IMR-90 (cell line): ENCODE data around the gene SH3RF3. TPM values are rescaled to one million over a fixed set of nuclear protein-coding genes. Genes with fewer than 3 reads are reported as not detected.

Source experiments
- ATAC-seq: fragments of 200-7000 bp; cut with Tn5 transposase; 2 replicates; pipeline ENCODE4 v1.9.1; 2020; ENCODE audit warnings: low read depth, mild to moderate bottlenecking, moderate library complexity
- BruUV-seq: library from RNA; stranded (reverse); fragments of 400-500 nt; replicated peaks from 2 replicates; lab custom pipeline; 2021; lab: Mats Ljungman, UMichigan
- CTCF ChIA-PET: fragments of 300-600 bp; formaldehyde crosslinking; extraction: SDS; loops from one replicate; lab custom pipeline; 2021; ENCODE audit warnings: antibody characterized with exemption; lab: Yijun Ruan, JAX
- POLR2A ChIA-PET: fragments of 300-600 bp; sonication (Branson Sonifier 250); formaldehyde crosslinking; loops from one replicate; lab custom pipeline; 2022; ENCODE audit warnings: antibody characterized with exemption; ENCODE audit not compliant: unreplicated experiment; lab: Charles Lee
- DNase-seq: peaks from one replicate; pipeline ENCODE4 v3.0.0; 2013
- H2AFZ ChIP-seq: replicated peaks from 2 replicates; pipeline ENCODE3; 2013; ENCODE audit warnings: low read length, mild to moderate bottlenecking; ENCODE audit not compliant: poor library complexity
- H2AK5ac ChIP-seq: 2 replicates; pipeline ENCODE4 v1.6.1; 2013; ENCODE audit warnings: low read depth, low read length, inconsistent platforms
- H2AK9ac ChIP-seq: replicated peaks from 2 replicates; pipeline ENCODE3; 2013; ENCODE audit warnings: mild to moderate bottlenecking, low read depth, low read length, moderate library complexity; ENCODE audit not compliant: poor library complexity
- H2BK120ac ChIP-seq: 2 replicates; pipeline ENCODE4 v1.6.1; 2013; ENCODE audit warnings: low read depth, low read length, inconsistent platforms
- H2BK15ac ChIP-seq: 3 replicates; pipeline ENCODE4 v1.6.1; 2013; ENCODE audit warnings: low read depth, low read length, inconsistent platforms
- H2BK20ac ChIP-seq: 2 replicates; pipeline ENCODE4 v1.6.1; 2013; ENCODE audit warnings: low read depth, mild to moderate bottlenecking, inconsistent platforms, low read length, moderate library complexity
- H2BK5ac ChIP-seq: 2 replicates; pipeline ENCODE4 v1.6.1; 2013; ENCODE audit warnings: mild to moderate bottlenecking, low read depth, low read length, inconsistent platforms; ENCODE audit not compliant: poor library complexity, severe bottlenecking
- H3K14ac ChIP-seq: replicated peaks from 2 replicates; pipeline ENCODE4 v1.6.1; 2013; ENCODE audit warnings: low read depth, low read length, inconsistent platforms
- H3K18ac ChIP-seq: 2 replicates; pipeline ENCODE4 v1.6.1; 2013; ENCODE audit warnings: low read depth, low read length, control low read depth
- H3K23ac ChIP-seq: 2 replicates; pipeline ENCODE4 v1.6.1; 2013; ENCODE audit warnings: low read depth, low read length, inconsistent platforms
- H3K27ac ChIP-seq: 2 replicates; pipeline ENCODE4 v1.5.1; 2013; ENCODE audit warnings: mild to moderate bottlenecking, control low read depth, low read length; ENCODE audit not compliant: insufficient read depth
- H3K27me3 ChIP-seq: 2 replicates; pipeline ENCODE4 v1.6.1; 2013; ENCODE audit warnings: low read length; ENCODE audit not compliant: control insufficient read depth, insufficient read depth
- H3K36me3 ChIP-seq: 2 replicates; pipeline ENCODE4 v1.6.1; 2013; ENCODE audit warnings: low read length, mixed read lengths; ENCODE audit not compliant: control insufficient read depth, insufficient read depth
- H3K4ac ChIP-seq: 2 replicates; pipeline ENCODE4 v1.6.1; 2013; ENCODE audit warnings: low read depth, low read length, inconsistent platforms
- H3K4me1 ChIP-seq: 2 replicates; pipeline ENCODE4 v1.6.1; 2013; ENCODE audit warnings: low read length, mixed read lengths; ENCODE audit not compliant: control insufficient read depth, insufficient read depth
- H3K4me2 ChIP-seq: 2 replicates; pipeline ENCODE4 v1.6.1; 2013; ENCODE audit warnings: low read depth, mild to moderate bottlenecking, control low read depth, low read length, moderate library complexity
- H3K4me3 ChIP-seq: 2 replicates; pipeline ENCODE4 v1.5.1; 2013; ENCODE audit warnings: low read depth, mild to moderate bottlenecking, control low read depth, low read length, moderate library complexity; ENCODE audit not compliant: insufficient read depth
- H3K56ac ChIP-seq: 2 replicates; pipeline ENCODE4 v1.6.1; 2013; ENCODE audit warnings: low read length, inconsistent platforms; ENCODE audit not compliant: insufficient read depth; ENCODE audit errors: extremely low read depth
- H3K79me1 ChIP-seq, 2 experiments: 2 replicates each; pipeline ENCODE4 v1.6.1; 2013; ENCODE audit warnings: low read length in 2 of 2, inconsistent platforms in 1 of 2, low read depth in 1 of 2
- H3K9ac ChIP-seq: 2 replicates; pipeline ENCODE4 v1.6.1; 2013; ENCODE audit warnings: low read depth, low read length, control low read depth
- H3K9me1 ChIP-seq: 2 replicates; pipeline ENCODE4 v1.6.1; 2013; ENCODE audit warnings: low read length, inconsistent platforms; ENCODE audit not compliant: insufficient read depth
- H3K9me3 ChIP-seq: 2 replicates; pipeline ENCODE4 v1.6.1; 2013; ENCODE audit warnings: low read length; ENCODE audit not compliant: control insufficient read depth, insufficient read depth
- H4K20me1 ChIP-seq: 2 replicates; pipeline ENCODE4 v1.6.1; 2013; ENCODE audit warnings: low read length, inconsistent platforms; ENCODE audit not compliant: insufficient read depth
- H4K5ac ChIP-seq: 2 replicates; pipeline ENCODE4 v1.6.1; 2013; ENCODE audit warnings: mild to moderate bottlenecking, low read depth, low read length, control low read depth
- H4K8ac ChIP-seq, 2 experiments: 2 replicates each; pipeline ENCODE4 v1.6.1; 2013; ENCODE audit warnings: low read depth in 2 of 2, low read length in 2 of 2, control low read depth in 1 of 2, inconsistent platforms in 1 of 2
- H4K91ac ChIP-seq: 2 replicates; pipeline ENCODE4 v1.6.1; 2013; ENCODE audit warnings: low read depth, low read length, inconsistent platforms; ENCODE audit not compliant: insufficient read depth
- MAZ ChIP-seq: IDR thresholded peaks from 2 replicates; pipeline ENCODE4 v1.6.1; 2012; ENCODE audit warnings: low read depth, mild to moderate bottlenecking, low read length, improper control_type of control experiment, moderate library complexity, borderline replicate concordance
- SMC3 ChIP-seq: fragments of 150-350 bp; IDR thresholded peaks from 2 replicates; pipeline ENCODE4 v1.6.1; 2016; ENCODE audit warnings: low read depth, mild to moderate bottlenecking, antibody characterized with exemption, low read length, moderate library complexity
- WGBS, 2 experiments: methylation state at CpG; one replicate each; pipeline versions ENCODE4 v1.1.5 to v1.1.7; 2013; ENCODE audit warnings: missing lambda C conversion rate in 2 of 2; ENCODE audit not compliant: insufficient read length in 1 of 2; ENCODE audit errors: extremely low coverage in 2 of 2; 5-methylcytosine and 5-hydroxymethylcytosine counted together
- dilution Hi-C: fragments of 300-500 bp; cut with HindIII; formaldehyde crosslinking; loops from one replicate; pipeline ENCODE4 v1.14.3; 2018; ENCODE audit warnings: low sequenced_read_pairs; ENCODE audit not compliant: unreplicated experiment
- in situ Hi-C: fragments of 300-500 bp; cut with MboI; formaldehyde crosslinking; loops from 3 replicates; pipeline ENCODE4 v1.14.3; 2019; ENCODE audit warnings: low sequenced_read_pairs, inconsistent platforms, mixed read lengths
- intact Hi-C: fragments of 100-400 bp; cut with micrococcal nuclease; formaldehyde crosslinking; loops from 2 replicates; pipeline ENCODE4 v1.10.0; 2022
- polyA plus RNA-seq, 3 experiments: library from polyadenylated mRNA; depleted of rRNA; stranded (reverse); fragments of >200 nt; gene quantifications; 2 replicates each; pipeline ENCODE4 v1.2.3, GENCODE V29; 2012; ENCODE audit warnings: low replicate concordance in 1 of 3
- total RNA-seq: library from RNA; depleted of rRNA; stranded (reverse); fragments of >200 nt; gene quantifications from 2 replicates; pipeline ENCODE4 v1.2.3, GENCODE V29; 2012
- TF ChIP-seq, protein P1 (sequence below): conservative IDR thresholded peaks from 2 replicates; pipeline ENCODE4 v1.5.1; 2012; ENCODE audit warnings: mild to moderate bottlenecking, low read depth, low read length, improper control_type of control experiment

The SH3RF3 gene
- total and polyA plus RNA-seq, 2 of the 4 experiments (the other 2 are of a cell fraction), result 3.4 to 5.3 TPM

GRCh38 chr2:109321570-109321969 is 192.6 kb downstream of the SH3RF3 start:
- Histone ChIP-seq H3K9ac (peak overlapping the region; percentile 48), H3K56ac (peak overlapping the region; percentile 84), H3K18ac (peak overlapping the region; percentile 34), H3K23ac (peak overlapping the region; percentile 85), H2AFZ (no peak overlapping the region), H3K9me1 (peaks cover 53% of the 10 kb centered on the region), H2BK20ac (peak overlapping the region; percentile 83), H3K4me3 (no peak overlapping the region), H3K4me1 (peaks cover 50% of the 10 kb centered on the region), H2AK9ac (peak overlapping the region; percentile 38), H2BK15ac (peak overlapping the region; percentile 55; the same call in 1 of the 3 replicates), H3K36me3 (no peaks in the 10 kb centered on the region), H3K79me1 (peaks cover 50 to 87% of the 10 kb centered on the region in 2 experiments), H3K9me3 (no peaks in the 10 kb centered on the region), H3K14ac (peak overlapping the region; percentile 75), H3K27me3 (no peaks in the 10 kb centered on the region), H3K4me2 (peak overlapping the region; percentile 67), H2BK120ac (peak overlapping the region; percentile 86), H2AK5ac (peak overlapping the region; percentile 78), H4K5ac (peak overlapping the region; percentile 32), H4K20me1 (peaks cover 39% of the 10 kb centered on the region), H4K91ac (peak overlapping the region; percentile 73), H2BK5ac (peak overlapping the region; percentile 74), H3K4ac (peak overlapping the region; percentile 88), H3K27ac (peak overlapping the region; percentile 62), H4K8ac (peak overlapping the region; percentile 12 to 77; a peak in 3 of 4 replicates)
- ATAC-seq, result no peak
- BruUV-seq, result no TSS peak
- in situ Hi-C loops, result no loop called here
- dilution Hi-C loops, result no loop called here
- ChIA-PET POLR2A (interaction anchor here (1.0 kb wide), 1 partner anchor 150 kb away, joined by 3 read pairs; no protein-coding TSS in a partner anchor), CTCF (interaction anchor here (1.4 kb wide), 1 partner anchor 189 kb away, joined by 3 read pairs; no protein-coding TSS in a partner anchor)
- peak; percentile 69 for DNase-seq
- peak; percentile 18; the same call in 1 of the 2 replicates for TF ChIP-seq SMC3
- TF ChIP-seq MAZ, result no peak
- TF ChIP-seq, protein P1, sequence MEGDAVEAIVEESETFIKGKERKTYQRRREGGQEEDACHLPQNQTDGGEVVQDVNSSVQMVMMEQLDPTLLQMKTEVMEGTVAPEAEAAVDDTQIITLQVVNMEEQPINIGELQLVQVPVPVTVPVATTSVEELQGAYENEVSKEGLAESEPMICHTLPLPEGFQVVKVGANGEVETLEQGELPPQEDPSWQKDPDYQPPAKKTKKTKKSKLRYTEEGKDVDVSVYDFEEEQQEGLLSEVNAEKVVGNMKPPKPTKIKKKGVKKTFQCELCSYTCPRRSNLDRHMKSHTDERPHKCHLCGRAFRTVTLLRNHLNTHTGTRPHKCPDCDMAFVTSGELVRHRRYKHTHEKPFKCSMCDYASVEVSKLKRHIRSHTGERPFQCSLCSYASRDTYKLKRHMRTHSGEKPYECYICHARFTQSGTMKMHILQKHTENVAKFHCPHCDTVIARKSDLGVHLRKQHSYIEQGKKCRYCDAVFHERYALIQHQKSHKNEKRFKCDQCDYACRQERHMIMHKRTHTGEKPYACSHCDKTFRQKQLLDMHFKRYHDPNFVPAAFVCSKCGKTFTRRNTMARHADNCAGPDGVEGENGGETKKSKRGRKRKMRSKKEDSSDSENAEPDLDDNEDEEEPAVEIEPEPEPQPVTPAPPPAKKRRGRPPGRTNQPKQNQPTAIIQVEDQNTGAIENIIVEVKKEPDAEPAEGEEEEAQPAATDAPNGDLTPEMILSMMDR, result peak; percentile 32
- intact Hi-C loops, result loop anchor here (5.0 kb wide), 3 partner anchors 116 to 176 kb away; no protein-coding TSS in a partner anchor
- no CpG with 5 or more reads among the region's 3 CpGs for WGBS, 2 experiments
